ENCODE data around the gene SORL1.

DNA sequence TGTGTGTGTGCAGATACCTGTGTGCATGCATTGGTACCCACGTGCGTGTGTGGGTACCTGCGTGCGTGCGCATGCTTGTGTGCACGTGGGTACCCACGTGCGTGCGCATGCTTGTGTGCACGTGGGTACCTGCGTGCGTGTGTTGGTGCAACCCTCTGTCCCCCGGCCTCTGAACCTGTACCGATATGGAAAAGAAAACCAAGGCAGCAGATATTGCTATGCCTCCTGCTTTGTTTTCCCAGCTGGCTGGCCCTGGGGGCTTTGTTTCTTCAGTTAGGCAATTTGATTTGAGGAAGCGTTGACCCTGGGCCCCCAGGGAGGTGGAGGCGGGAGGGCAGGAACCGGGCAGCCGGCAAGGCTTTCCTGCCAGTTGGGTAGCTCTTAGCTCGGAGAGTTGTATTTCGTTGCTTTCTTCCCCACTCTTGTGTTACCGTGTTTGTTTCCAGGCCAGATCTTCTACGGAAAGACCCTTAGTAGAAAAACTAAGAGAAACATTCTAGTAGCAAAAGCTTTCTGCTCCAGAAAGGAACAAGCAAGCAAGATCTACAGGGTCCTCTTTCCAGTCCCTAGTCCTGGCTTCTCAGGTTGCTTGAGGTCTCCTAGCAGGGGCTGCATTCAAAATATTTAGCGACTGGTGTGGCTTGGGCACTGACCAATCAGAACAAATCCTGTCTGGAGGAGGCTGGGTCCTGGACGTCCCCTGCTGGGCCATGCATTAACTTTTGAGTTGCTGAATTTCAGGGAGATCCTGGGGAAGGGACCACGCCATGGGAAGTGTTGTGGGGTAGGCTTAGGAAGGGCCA lies 27.0 kb downstream of the SORL1 start:
- TF ChIP-seq, protein P1, sequence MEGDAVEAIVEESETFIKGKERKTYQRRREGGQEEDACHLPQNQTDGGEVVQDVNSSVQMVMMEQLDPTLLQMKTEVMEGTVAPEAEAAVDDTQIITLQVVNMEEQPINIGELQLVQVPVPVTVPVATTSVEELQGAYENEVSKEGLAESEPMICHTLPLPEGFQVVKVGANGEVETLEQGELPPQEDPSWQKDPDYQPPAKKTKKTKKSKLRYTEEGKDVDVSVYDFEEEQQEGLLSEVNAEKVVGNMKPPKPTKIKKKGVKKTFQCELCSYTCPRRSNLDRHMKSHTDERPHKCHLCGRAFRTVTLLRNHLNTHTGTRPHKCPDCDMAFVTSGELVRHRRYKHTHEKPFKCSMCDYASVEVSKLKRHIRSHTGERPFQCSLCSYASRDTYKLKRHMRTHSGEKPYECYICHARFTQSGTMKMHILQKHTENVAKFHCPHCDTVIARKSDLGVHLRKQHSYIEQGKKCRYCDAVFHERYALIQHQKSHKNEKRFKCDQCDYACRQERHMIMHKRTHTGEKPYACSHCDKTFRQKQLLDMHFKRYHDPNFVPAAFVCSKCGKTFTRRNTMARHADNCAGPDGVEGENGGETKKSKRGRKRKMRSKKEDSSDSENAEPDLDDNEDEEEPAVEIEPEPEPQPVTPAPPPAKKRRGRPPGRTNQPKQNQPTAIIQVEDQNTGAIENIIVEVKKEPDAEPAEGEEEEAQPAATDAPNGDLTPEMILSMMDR (conservative IDR thresholded peaks at IDR 0.05; ENCODE audit: low read length): no peak
- TF ChIP-seq EZH2phosphoT487 (IDR thresholded peaks at IDR 0.05; ENCODE audit: borderline replicate concordance, low read depth, low read length): no peak

All from OCI-LY7 (cell line).